22Rv1 (cell line): ENCODE data around the gene ATP10B.

Experiments used
- CTCF ChIP-seq: fragments of 450-650 bp; IDR thresholded peaks from 2 replicates; pipeline ENCODE4 v1.5.1; 2017; ENCODE audit warnings: mild to moderate bottlenecking
- ZFX ChIP-seq: fragments of 450-650 bp; IDR thresholded peaks from 2 replicates; pipeline ENCODE4 v1.6.1; 2017; ENCODE audit warnings: antibody characterized with exemption, borderline replicate concordance

DNA sequence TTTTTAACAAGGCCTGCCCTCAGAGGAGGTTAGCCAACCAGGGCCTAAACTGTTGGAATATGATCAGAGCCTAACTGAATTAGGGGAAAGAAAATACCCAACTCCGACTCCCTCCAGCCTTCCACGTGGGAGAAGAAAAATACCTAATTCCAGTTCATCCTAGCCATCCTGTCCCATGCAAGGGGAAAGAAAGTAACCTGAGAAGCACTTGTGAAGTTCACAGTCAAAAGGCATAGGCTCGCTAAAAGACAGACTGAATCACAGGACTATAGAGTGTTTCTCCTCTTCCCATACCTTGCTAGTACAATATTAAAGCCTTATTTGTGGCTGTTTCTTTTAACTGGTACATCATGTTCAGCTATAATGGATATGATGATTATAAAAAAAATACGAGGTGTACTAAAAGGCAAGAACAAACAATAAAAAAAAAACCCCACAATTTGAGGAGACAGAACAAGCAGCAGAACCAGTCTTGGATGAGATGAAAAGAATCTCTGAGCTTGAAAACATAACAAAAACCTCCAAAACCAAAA, 18.0 kb upstream of the ATP10B start:
- TF ChIP-seq ZFX: no peak
- TF ChIP-seq CTCF: no peak
